Measurements from ENCODE around the gene VPS37B. TPM values are rescaled to one million over a fixed set of nuclear protein-coding genes. Genes with fewer than 3 reads are reported as not detected.

VPS37B gene
- total RNA-seq, 2 donors from 2014 or later, result 22.7 to 24.1 TPM

- Histone ChIP-seq H3K27ac (ENCODE audit: low read depth, low read length) (no peak overlapping the region), H3K27me3 (ENCODE audit: control insufficient read depth, insufficient read depth, low read length, poor library complexity, severe bottlenecking) (no peaks in the 10 kb centered on the region), H3K9ac (ENCODE audit: extremely low read depth, low read length, poor library complexity, severe bottlenecking) (no peak overlapping the region), H3K4me3 (ENCODE audit: low read length) (no peak overlapping the region), H3K36me3 (ENCODE audit: control insufficient read depth, insufficient read depth, low read length) (no peaks in the 10 kb centered on the region), H3K4me1 (ENCODE audit: control insufficient read depth, insufficient read depth, low read length) (no peaks in the 10 kb centered on the region), H3K9me3 (ENCODE audit: control insufficient read depth, low read length) (no peaks in the 10 kb centered on the region)
- Mint-ChIP-seq H3K27me3 (ENCODE audit: insufficient read depth) (peaks cover 8% of the 10 kb centered on the region), H3K36me3 (ENCODE audit: low read depth) (no peaks in the 10 kb centered on the region), H3K9me3 (no peaks in the 10 kb centered on the region), H3K4me3 (no peak overlapping the region), H3K4me1 (no peaks in the 10 kb centered on the region), H3K27ac (no peak overlapping the region)
- TF ChIP-seq CTCF (conservative IDR thresholded peaks at IDR 0.05), result no peak
- DNase-seq, result no peak
- WGBS, 2 experiments (ENCODE audit: insufficient coverage in 1 of 2, insufficient read length in 1 of 2), result 95% methylated on average over 5 to 8 of the region's 8 CpGs
Observed at GRCh38 chr12:122843455-122843854, 52.5 kb downstream of the VPS37B start.

- Histone ChIP-seq H3K27ac (ENCODE audit: low read depth, low read length) (no peak overlapping the region), H3K4me1 (ENCODE audit: control insufficient read depth, insufficient read depth, low read length) (no peaks in the 10 kb centered on the region), H3K27me3 (ENCODE audit: control insufficient read depth, insufficient read depth, low read length, poor library complexity, severe bottlenecking) (no peaks in the 10 kb centered on the region), H3K9ac (ENCODE audit: extremely low read depth, low read length, poor library complexity, severe bottlenecking) (no peak overlapping the region), H3K9me3 (ENCODE audit: control insufficient read depth, low read length) (no peaks in the 10 kb centered on the region), H3K4me3 (ENCODE audit: low read length) (no peak overlapping the region), H3K36me3 (ENCODE audit: control insufficient read depth, insufficient read depth, low read length) (no peaks in the 10 kb centered on the region)
- peak; percentile 61 for DNase-seq
- Mint-ChIP-seq H3K36me3 (ENCODE audit: low read depth) (no peaks in the 10 kb centered on the region), H3K4me3 (no peak overlapping the region), H3K4me1 (peaks cover 5% of the 10 kb centered on the region), H3K27me3 (ENCODE audit: insufficient read depth) (peaks cover 10% of the 10 kb centered on the region), H3K27ac (no peak overlapping the region), H3K9me3 (no peaks in the 10 kb centered on the region)
- TF ChIP-seq CTCF (conservative IDR thresholded peaks at IDR 0.05), result no peak
- WGBS, 2 experiments (ENCODE audit: insufficient coverage in 1 of 2, insufficient read length in 1 of 2), result 81 to 83% methylated on average over 14 to 22 of the region's 22 CpGs
Observed at GRCh38 chr12:122842505-122843405, 53.2 kb downstream of the VPS37B start.

- no peaks in the 10 kb centered on the region for H3K9me3 ChIP-seq (ENCODE audit: control insufficient read depth, low read length)
- peak; percentile 59 for DNase-seq
- Mint-ChIP-seq H3K27me3 (ENCODE audit: insufficient read depth) (peaks cover 20% of the 10 kb centered on the region), H3K4me1 (peaks cover 13% of the 10 kb centered on the region), H3K9me3 (no peaks in the 10 kb centered on the region), H3K4me3 (no peak overlapping the region), H3K27ac (no peak overlapping the region), H3K36me3 (ENCODE audit: low read depth) (no peaks in the 10 kb centered on the region)
- no peak overlapping the region for H3K4me3 ChIP-seq (ENCODE audit: low read length)
- TF ChIP-seq CTCF (conservative IDR thresholded peaks at IDR 0.05), result no peak
- H3K9ac ChIP-seq (ENCODE audit: extremely low read depth, low read length, poor library complexity, severe bottlenecking), result no peak overlapping the region
- peaks cover 8% of the 10 kb centered on the region for H3K27me3 ChIP-seq (ENCODE audit: control insufficient read depth, insufficient read depth, low read length, poor library complexity, severe bottlenecking)
- H3K4me1 ChIP-seq (ENCODE audit: control insufficient read depth, insufficient read depth, low read length), result peaks cover 1% of the 10 kb centered on the region
- H3K27ac ChIP-seq (ENCODE audit: low read depth, low read length), result no peak overlapping the region
- H3K36me3 ChIP-seq (ENCODE audit: control insufficient read depth, insufficient read depth, low read length), result no peaks in the 10 kb centered on the region
- 64 to 71% methylated on average over 20 to 23 of the region's 23 CpGs for WGBS, 2 experiments (ENCODE audit: insufficient coverage in 1 of 2, insufficient read length in 1 of 2)
Observed at GRCh38 chr12:122841544-122842321, 54.2 kb downstream of the VPS37B start.
